ENCODE measurements around the gene LRRC27.

DNA sequence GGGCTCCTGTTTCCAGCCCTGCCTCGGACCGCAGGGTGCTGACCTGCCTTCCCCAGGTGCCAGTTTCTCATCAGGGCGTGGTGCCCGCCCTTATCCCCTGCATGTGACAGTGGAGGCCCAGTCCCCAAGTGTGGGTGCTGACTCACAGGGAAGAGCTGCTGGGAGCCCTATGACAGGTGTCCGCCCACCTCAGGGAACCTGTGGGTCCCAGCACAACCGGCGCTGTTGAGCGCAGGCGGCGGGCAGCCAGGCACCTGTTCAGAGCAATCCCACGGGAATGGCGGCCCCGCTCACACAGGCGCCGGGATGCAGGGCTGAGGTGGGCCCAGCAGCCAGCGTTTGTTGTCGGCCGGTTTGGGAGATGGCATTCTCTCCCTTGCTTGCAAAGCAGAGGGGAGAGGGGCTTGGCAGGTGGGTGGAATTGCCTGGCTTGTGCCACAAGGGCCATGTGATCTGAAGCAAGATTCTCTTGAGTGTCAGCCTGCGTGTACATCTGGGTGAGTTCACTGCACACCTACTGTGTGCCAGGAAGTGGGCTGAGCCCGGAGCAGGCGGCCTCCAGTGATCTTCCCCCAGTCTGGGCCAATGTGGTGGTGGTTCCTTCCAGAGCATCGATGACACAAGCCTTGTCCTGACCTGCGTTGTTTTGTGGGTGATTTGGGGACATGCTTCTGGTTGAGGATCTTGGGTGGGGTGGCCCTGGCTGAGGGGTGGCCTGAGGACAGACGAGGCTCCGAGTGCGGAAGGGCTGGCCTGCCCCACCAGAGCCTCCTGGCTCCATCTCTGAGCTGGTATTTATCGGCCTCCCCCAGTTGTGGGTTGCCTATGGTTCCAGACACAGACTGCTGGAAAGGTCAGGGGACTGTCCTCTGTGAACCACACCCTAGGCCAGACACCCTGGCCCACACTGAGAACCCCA, 67.4 kb downstream of the LRRC27 start:
- TF ChIP-seq, protein P1, sequence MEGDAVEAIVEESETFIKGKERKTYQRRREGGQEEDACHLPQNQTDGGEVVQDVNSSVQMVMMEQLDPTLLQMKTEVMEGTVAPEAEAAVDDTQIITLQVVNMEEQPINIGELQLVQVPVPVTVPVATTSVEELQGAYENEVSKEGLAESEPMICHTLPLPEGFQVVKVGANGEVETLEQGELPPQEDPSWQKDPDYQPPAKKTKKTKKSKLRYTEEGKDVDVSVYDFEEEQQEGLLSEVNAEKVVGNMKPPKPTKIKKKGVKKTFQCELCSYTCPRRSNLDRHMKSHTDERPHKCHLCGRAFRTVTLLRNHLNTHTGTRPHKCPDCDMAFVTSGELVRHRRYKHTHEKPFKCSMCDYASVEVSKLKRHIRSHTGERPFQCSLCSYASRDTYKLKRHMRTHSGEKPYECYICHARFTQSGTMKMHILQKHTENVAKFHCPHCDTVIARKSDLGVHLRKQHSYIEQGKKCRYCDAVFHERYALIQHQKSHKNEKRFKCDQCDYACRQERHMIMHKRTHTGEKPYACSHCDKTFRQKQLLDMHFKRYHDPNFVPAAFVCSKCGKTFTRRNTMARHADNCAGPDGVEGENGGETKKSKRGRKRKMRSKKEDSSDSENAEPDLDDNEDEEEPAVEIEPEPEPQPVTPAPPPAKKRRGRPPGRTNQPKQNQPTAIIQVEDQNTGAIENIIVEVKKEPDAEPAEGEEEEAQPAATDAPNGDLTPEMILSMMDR (IDR thresholded peaks at IDR 0.05): no peak
- TF ChIP-seq POLR2A (IDR thresholded peaks at IDR 0.05) (no peak), POLR2AphosphoS5 (IDR thresholded peaks at IDR 0.05) (no peak), EP300 (IDR thresholded peaks at IDR 0.05) (no peak)
